Liver (tissue), 9 donors: Measurements from ENCODE around the gene UBR3. TPM values are rescaled to one million over a fixed set of nuclear protein-coding genes. Genes with fewer than 3 reads are reported as not detected.
"Not testable (repeated sequence)": the region's sequence is repeated elsewhere in the genome, so short reads cannot be mapped to it uniquely, and the experiment has no call there.

Source experiments
- DNase-seq: peaks from one replicate; pipeline ENCODE4 v3.0.0-alpha.2; 2017; ENCODE audit warnings: low spot score
- H3K27ac ChIP-seq, 2 donors: one replicate each; pipeline ENCODE4 v1.7.0; 2013; ENCODE audit warnings: inconsistent platforms in 2 of 2, low read length in 2 of 2, control low read depth in 1 of 2, low read depth in 1 of 2, mild to moderate bottlenecking in 1 of 2
- H3K27me3 ChIP-seq, 4 donors: one replicate each; pipeline versions ENCODE4 v1.6.1 to v1.7.0; 2013; ENCODE audit warnings: low read length in 3 of 4, inconsistent platforms in 1 of 4, mild to moderate bottlenecking in 1 of 4, moderate library complexity in 1 of 4; ENCODE audit not compliant: control insufficient read depth in 4 of 4, insufficient read depth in 4 of 4
- H3K36me3 ChIP-seq, 4 donors: one replicate each; pipeline versions ENCODE4 v1.6.1 to v1.7.0; 2013; ENCODE audit warnings: low read length in 3 of 4, mild to moderate bottlenecking in 3 of 4, low read depth in 1 of 4, moderate library complexity in 1 of 4; ENCODE audit not compliant: control insufficient read depth in 4 of 4, insufficient read depth in 3 of 4
- H3K4me1 ChIP-seq, 4 donors: one replicate each; pipeline versions ENCODE4 v1.6.1 to v1.7.0; 2013; ENCODE audit warnings: low read length in 3 of 4, mild to moderate bottlenecking in 3 of 4, moderate library complexity in 1 of 4; ENCODE audit not compliant: control insufficient read depth in 4 of 4, insufficient read depth in 4 of 4
- H3K4me3 ChIP-seq, 3 donors: one replicate each; pipeline versions ENCODE4 v1.6.1 to v1.7.0; 2013; ENCODE audit warnings: low read length in 3 of 3, control low read depth in 1 of 3, low read depth in 1 of 3, mild to moderate bottlenecking in 1 of 3
- H3K9ac ChIP-seq, 2 donors: one replicate each; pipeline ENCODE4 v1.7.0; 2013; ENCODE audit warnings: low read length in 2 of 2, mild to moderate bottlenecking in 2 of 2, moderate library complexity in 2 of 2, control low read depth in 1 of 2, low read depth in 1 of 2
- H3K9me3 ChIP-seq, 4 donors: one replicate each; pipeline versions ENCODE4 v1.6.1 to v1.7.0; 2013; ENCODE audit warnings: low read length in 3 of 4; ENCODE audit not compliant: control insufficient read depth in 4 of 4
- EGR1 ChIP-seq, 2 donors: IDR thresholded peaks; 2 replicates each; pipeline ENCODE4 v1.6.1; 2016 to 2018; ENCODE audit warnings: antibody characterized with exemption in 2 of 2, low read depth in 2 of 2
- FOXA1 ChIP-seq: IDR thresholded peaks from 2 replicates; pipeline ENCODE4 v1.6.1; 2016; ENCODE audit warnings: antibody characterized with exemption
- GABPA ChIP-seq, 2 donors: IDR thresholded peaks in 1 of 2; conservative IDR thresholded peaks in 1 of 2; 2 replicates each; pipeline ENCODE4 v1.6.1; 2016; ENCODE audit warnings: antibody characterized with exemption in 2 of 2, mild to moderate bottlenecking in 1 of 2, moderate library complexity in 1 of 2
- HNF4G ChIP-seq: IDR thresholded peaks from 2 replicates; pipeline ENCODE4 v1.6.1; 2016; ENCODE audit warnings: antibody characterized with exemption
- JUND ChIP-seq, 2 donors: IDR thresholded peaks; 2 replicates each; pipeline ENCODE4 v1.6.1; 2016; ENCODE audit warnings: antibody characterized with exemption in 2 of 2
- RAD21 ChIP-seq, 2 donors: IDR thresholded peaks; 2 replicates each; pipeline ENCODE4 v1.6.1; 2016; ENCODE audit warnings: antibody characterized with exemption in 2 of 2, mild to moderate bottlenecking in 2 of 2
- RXRA ChIP-seq, 2 donors: IDR thresholded peaks; 2 replicates each; pipeline ENCODE4 v1.6.1; 2017 to 2018; ENCODE audit warnings: antibody characterized with exemption in 2 of 2, mild to moderate bottlenecking in 1 of 2
- SP1 ChIP-seq: IDR thresholded peaks from 2 replicates; pipeline ENCODE4 v1.6.1; 2018; ENCODE audit warnings: antibody characterized with exemption, mild to moderate bottlenecking
- TAF1 ChIP-seq: conservative IDR thresholded peaks from 2 replicates; pipeline ENCODE4 v1.6.1; 2016; ENCODE audit warnings: antibody characterized with exemption, mild to moderate bottlenecking
- YY1 ChIP-seq: IDR thresholded peaks from 2 replicates; pipeline ENCODE4 v1.6.1; 2016; ENCODE audit warnings: antibody characterized with exemption, mild to moderate bottlenecking
- WGBS: extraction: QIAGEN DNeasy Blood & Tissue Kit; methylation state at CpG from one replicate; pipeline ENCODE4 v1.1.7; 2013; 5-methylcytosine and 5-hydroxymethylcytosine counted together
- polyA plus RNA-seq, 2 donors: library from polyadenylated mRNA; stranded (reverse) in 1 of 2; unstranded in 1 of 2; fragments of 200-250 nt in 1 of 2; fragments of >200 nt in 1 of 2; fragmentation: Nextera tagmentation in 1 of 2; extraction: Ambion mirVana in 1 of 2; gene quantifications; one replicate each; pipeline versions ENCODE4 v1.2.1 to v1.2.3, GENCODE V29; 2013 to 2015
- total RNA-seq, 2 donors: library from RNA; depleted of rRNA; stranded (reverse); fragments of >200 nt; gene quantifications; one replicate each; pipeline ENCODE4 v1.2.3, GENCODE V29; 2014
- TF ChIP-seq, protein P1 (sequence below): IDR thresholded peaks from 2 replicates; pipeline ENCODE4 v1.6.1; 2016; ENCODE audit warnings: antibody characterized with exemption
- TF ChIP-seq, protein P2 (sequence below): IDR thresholded peaks from 2 replicates; pipeline ENCODE4 v1.6.1; 2016; ENCODE audit warnings: antibody characterized with exemption
- TF ChIP-seq, protein P3 (sequence below): fragments of 150-350 bp; IDR thresholded peaks from 2 replicates; pipeline ENCODE4 v1.5.1; 2017; ENCODE audit warnings: improper control_type of control experiment, low read depth, low read length; ENCODE audit not compliant: missing input control
- donor health status: healthy.
- donor health status: healthy.
- donor health status: healthy.
- donor health status: healthy.
- donor health status: healthy.

Gene UBR3
- total and polyA plus RNA-seq, 4 donors, result 8.5 to 69.4 (median 28.4) TPM

DNA sequence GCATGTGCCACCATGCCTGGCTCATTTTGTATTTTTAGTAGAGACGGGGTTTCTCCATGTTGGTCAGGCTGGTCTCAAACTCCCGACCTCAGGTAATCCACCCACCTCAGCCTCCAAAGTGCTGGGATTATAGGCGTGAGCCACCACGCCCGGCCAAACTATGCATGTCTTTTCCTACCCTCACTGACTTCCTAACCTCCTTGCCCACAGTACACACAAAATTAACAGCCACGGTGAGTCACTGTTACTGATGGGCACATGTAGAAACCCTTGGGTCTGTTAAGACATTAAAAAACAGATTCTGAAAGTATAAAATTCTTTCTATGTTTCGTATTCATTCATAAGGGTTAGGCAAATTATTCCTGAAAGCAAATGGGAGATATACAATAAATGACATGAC lies 7.2 kb upstream of the UBR3 start:
- not testable (repeated sequence) for H3K4me3 ChIP-seq, H3K9me3 ChIP-seq, DNase-seq, H3K27me3 ChIP-seq, H3K9ac ChIP-seq, H3K27ac ChIP-seq
- peaks cover 3 to 23% (median 15%) of the 10 kb centered on the region in 4 donors for H3K4me1 ChIP-seq
- 86% methylated on average over 7 of the region's 7 CpGs for WGBS
- H3K36me3 ChIP-seq, result peaks cover 0 to 18% (median 13%) of the 10 kb centered on the region in 4 donors

DNA sequence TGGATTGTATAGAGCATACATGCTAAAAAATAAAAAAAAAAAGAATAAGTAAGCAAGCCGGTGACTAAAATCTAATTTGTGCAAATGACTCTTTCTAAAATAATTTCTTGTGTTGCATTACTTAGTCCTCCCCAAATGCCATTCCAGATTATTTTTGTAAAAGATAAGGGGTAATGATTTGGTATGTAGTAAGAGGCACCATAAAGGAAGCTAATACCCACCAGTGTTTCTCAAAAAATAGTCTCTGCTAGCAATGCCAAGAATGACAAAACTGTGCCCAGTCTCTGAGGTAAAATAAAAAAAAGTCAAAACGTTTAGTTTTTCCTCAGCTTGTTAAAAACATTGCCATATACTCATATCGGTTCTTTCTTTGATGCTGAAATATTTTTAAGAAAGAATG lies 5.2 kb upstream of the UBR3 start:
- no peaks in the 10 kb centered on the region for H3K27me3 ChIP-seq
- H3K4me1 ChIP-seq, result peaks cover 3 to 24% (median 17%) of the 10 kb centered on the region in 4 donors
- no peak for TF ChIP-seq EGR1 (IDR thresholded peaks at IDR 0.05; ENCODE audit: low read depth in 2 of 2)
- TF ChIP-seq JUND (IDR thresholded peaks at IDR 0.05), result no peak
- no peak for TF ChIP-seq GABPA (IDR thresholded peaks at IDR 0.05 in 1 of 2, conservative IDR thresholded peaks at IDR 0.05 in 1 of 2)
- TF ChIP-seq, protein P1, sequence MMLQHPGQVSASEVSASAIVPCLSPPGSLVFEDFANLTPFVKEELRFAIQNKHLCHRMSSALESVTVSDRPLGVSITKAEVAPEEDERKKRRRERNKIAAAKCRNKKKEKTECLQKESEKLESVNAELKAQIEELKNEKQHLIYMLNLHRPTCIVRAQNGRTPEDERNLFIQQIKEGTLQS, result no peak
- TF ChIP-seq RXRA (IDR thresholded peaks at IDR 0.05), result no peak
- TF ChIP-seq FOXA1, result no peak
- TF ChIP-seq, protein P2, sequence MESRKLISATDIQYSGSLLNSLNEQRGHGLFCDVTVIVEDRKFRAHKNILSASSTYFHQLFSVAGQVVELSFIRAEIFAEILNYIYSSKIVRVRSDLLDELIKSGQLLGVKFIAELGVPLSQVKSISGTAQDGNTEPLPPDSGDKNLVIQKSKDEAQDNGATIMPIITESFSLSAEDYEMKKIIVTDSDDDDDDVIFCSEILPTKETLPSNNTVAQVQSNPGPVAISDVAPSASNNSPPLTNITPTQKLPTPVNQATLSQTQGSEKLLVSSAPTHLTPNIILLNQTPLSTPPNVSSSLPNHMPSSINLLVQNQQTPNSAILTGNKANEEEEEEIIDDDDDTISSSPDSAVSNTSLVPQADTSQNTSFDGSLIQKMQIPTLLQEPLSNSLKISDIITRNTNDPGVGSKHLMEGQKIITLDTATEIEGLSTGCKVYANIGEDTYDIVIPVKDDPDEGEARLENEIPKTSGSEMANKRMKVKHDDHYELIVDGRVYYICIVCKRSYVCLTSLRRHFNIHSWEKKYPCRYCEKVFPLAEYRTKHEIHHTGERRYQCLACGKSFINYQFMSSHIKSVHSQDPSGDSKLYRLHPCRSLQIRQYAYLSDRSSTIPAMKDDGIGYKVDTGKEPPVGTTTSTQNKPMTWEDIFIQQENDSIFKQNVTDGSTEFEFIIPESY, result no peak
- no peak for TF ChIP-seq SP1
- TF ChIP-seq TAF1, result no peak
- 68% methylated on average over 3 of the region's 3 CpGs for WGBS
- no peak overlapping the region for H3K9ac ChIP-seq
- H3K27ac ChIP-seq, result no peak overlapping the region
- DNase-seq, result no peak
- peaks cover 0 to 7% (median 5%) of the 10 kb centered on the region in 4 donors for H3K36me3 ChIP-seq
- H3K9me3 ChIP-seq, result no peaks in the 10 kb centered on the region
- no peak overlapping the region for H3K4me3 ChIP-seq

DNA sequence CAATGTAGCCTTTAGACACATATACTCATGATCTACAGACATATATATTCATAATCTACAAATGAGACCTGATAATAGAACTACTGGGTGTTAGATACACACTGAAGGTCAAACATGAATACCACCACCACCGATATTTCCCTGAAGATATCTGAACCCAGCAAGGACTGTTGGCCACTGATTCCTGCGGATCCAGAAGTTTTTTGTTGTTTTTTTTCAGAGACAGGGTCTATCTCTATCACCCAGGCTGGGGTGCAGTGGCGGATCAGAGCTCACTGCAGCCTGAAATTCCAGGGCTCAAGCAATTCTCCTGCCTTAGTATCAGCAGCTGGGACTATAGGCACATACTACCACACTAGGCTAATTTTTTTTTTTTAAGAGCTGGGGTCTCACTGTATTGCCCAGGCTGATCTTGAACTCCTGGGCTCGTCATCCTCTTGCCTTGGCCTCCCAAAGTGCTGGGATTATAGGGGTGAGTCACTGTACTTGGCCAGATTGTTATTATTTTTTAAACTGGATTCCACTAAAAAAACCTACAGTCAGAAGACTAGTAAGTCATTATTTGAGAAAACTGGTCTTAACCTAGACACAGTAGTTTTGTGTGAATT lies 4.4 kb upstream of the UBR3 start:
- 94% methylated on average over 4 of the region's 4 CpGs for WGBS
- Histone ChIP-seq H3K27ac (no peak overlapping the region), H3K27me3 (no peaks in the 10 kb centered on the region), H3K36me3 (peaks cover 0 to 7% (median 4%) of the 10 kb centered on the region in 4 donors), H3K9me3 (no peaks in the 10 kb centered on the region), H3K9ac (no peak overlapping the region), H3K4me3 (no peak overlapping the region), H3K4me1 (peaks cover 3 to 25% (median 17%) of the 10 kb centered on the region in 4 donors)
- DNase-seq, result no peak
- TF ChIP-seq, protein P3, sequence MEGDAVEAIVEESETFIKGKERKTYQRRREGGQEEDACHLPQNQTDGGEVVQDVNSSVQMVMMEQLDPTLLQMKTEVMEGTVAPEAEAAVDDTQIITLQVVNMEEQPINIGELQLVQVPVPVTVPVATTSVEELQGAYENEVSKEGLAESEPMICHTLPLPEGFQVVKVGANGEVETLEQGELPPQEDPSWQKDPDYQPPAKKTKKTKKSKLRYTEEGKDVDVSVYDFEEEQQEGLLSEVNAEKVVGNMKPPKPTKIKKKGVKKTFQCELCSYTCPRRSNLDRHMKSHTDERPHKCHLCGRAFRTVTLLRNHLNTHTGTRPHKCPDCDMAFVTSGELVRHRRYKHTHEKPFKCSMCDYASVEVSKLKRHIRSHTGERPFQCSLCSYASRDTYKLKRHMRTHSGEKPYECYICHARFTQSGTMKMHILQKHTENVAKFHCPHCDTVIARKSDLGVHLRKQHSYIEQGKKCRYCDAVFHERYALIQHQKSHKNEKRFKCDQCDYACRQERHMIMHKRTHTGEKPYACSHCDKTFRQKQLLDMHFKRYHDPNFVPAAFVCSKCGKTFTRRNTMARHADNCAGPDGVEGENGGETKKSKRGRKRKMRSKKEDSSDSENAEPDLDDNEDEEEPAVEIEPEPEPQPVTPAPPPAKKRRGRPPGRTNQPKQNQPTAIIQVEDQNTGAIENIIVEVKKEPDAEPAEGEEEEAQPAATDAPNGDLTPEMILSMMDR, result no peak
- TF ChIP-seq YY1 (no peak), HNF4G (no peak), RAD21 (IDR thresholded peaks at IDR 0.05) (no peak), SP1 (no peak)
- TF ChIP-seq, protein P1, result no peak
